OCI-LY7 (cell line): ENCODE data around the gene SEMA4D. TPM values are rescaled to one million over a fixed set of nuclear protein-coding genes. Genes with fewer than 3 reads are reported as not detected.

ENCODE experiments used
- BruUV-seq: library from RNA; stranded (reverse); fragments of 400-500 nt; replicated peaks from 2 replicates; lab custom pipeline; 2021; lab: Mats Ljungman, UMichigan
- CTCF ChIA-PET: fragments of 300-600 bp; sonication (Branson Sonifier 250); formaldehyde crosslinking; loops from one replicate; lab custom pipeline; 2022; ENCODE audit warnings: antibody characterized with exemption; ENCODE audit not compliant: unreplicated experiment; lab: Charles Lee
- POLR2A ChIA-PET: fragments of 300-600 bp; sonication (Branson Sonifier 250); formaldehyde crosslinking; loops from one replicate; lab custom pipeline; 2022; ENCODE audit warnings: antibody characterized with exemption; lab: Charles Lee
- DNase-seq: peaks from one replicate; pipeline ENCODE4 v3.0.0-alpha.2; 2015; ENCODE audit warnings: low spot score
- H2AFZ ChIP-seq: fragments of 200-600 bp; sonication (generic), shearing (Covaris generic); 2 replicates; pipeline ENCODE4 v1.6.1; 2014; ENCODE audit warnings: mild to moderate bottlenecking, antibody characterized with exemption, low read length, moderate library complexity
- H3K27ac ChIP-seq: fragments of 200-600 bp; sonication (generic); 2 replicates; pipeline ENCODE4 v1.5.1; 2014; ENCODE audit warnings: mixed run types, low read depth, mild to moderate bottlenecking, moderate library complexity, low read length, inconsistent platforms; ENCODE audit not compliant: poor library complexity, severe bottlenecking
- H3K36me3 ChIP-seq: fragments of 200-600 bp; sonication (generic); 2 replicates; pipeline ENCODE4 v1.6.1; 2014; ENCODE audit warnings: mild to moderate bottlenecking, antibody characterized with exemption, low read length, moderate library complexity, mixed read lengths; ENCODE audit not compliant: insufficient read depth
- H3K4me1 ChIP-seq: fragments of 200-600 bp; sonication (generic); 2 replicates; pipeline ENCODE4 v1.5.1; 2014; ENCODE audit warnings: mild to moderate bottlenecking, low read length; ENCODE audit not compliant: insufficient read depth, poor library complexity, severe bottlenecking
- H3K4me2 ChIP-seq: fragments of 200-600 bp; sonication (generic); 2 replicates; pipeline ENCODE4 v1.6.1; 2014; ENCODE audit warnings: mild to moderate bottlenecking, low read length
- H3K4me3 ChIP-seq: fragments of 200-600 bp; sonication (generic); 2 replicates; pipeline ENCODE4 v1.5.1; 2014; ENCODE audit warnings: mild to moderate bottlenecking, low read depth, low read length; ENCODE audit not compliant: poor library complexity, severe bottlenecking
- H3K79me2 ChIP-seq: fragments of 200-600 bp; sonication (generic); 2 replicates; pipeline ENCODE4 v1.6.1; 2016; ENCODE audit warnings: low read depth, mild to moderate bottlenecking, low read length, moderate library complexity, mixed read lengths; ENCODE audit not compliant: insufficient read depth
- H3K9me2 ChIP-seq: fragments of 200-600 bp; sonication (generic); 2 replicates; pipeline ENCODE4 v1.6.1; 2016; ENCODE audit warnings: mild to moderate bottlenecking, low read length, mixed read lengths; ENCODE audit not compliant: insufficient read depth
- H3K9me3 ChIP-seq: fragments of 200-600 bp; sonication (generic); 2 replicates; pipeline ENCODE4 v1.6.1; 2014; ENCODE audit warnings: mild to moderate bottlenecking, mixed run types, low read length, mixed read lengths
- H4K20me1 ChIP-seq: fragments of 200-600 bp; sonication (generic); 2 replicates; pipeline ENCODE4 v1.6.1; 2014; ENCODE audit warnings: mild to moderate bottlenecking, antibody characterized with exemption, low read length, moderate library complexity, mixed read lengths; ENCODE audit not compliant: insufficient read depth
- EZH2phosphoT487 ChIP-seq: fragments of 200-600 bp; sonication (generic); IDR thresholded peaks from 2 replicates; pipeline ENCODE4 v1.6.1; 2018; ENCODE audit warnings: low read depth, borderline replicate concordance, mild to moderate bottlenecking, mixed run types, antibody characterized with exemption, low read length, moderate library complexity, mixed read lengths
- intact Hi-C: fragments of 100-400 bp; cut with micrococcal nuclease; formaldehyde crosslinking; loops from one replicate; pipeline ENCODE4 v1.10.0; 2022; ENCODE audit not compliant: unreplicated experiment
- total RNA-seq, 2 experiments: library from RNA; depleted of rRNA in 1 of 2; stranded (reverse); fragments of >200 nt in 1 of 2; shearing (Covaris generic) in 1 of 2; gene quantifications; 2 replicates each; pipeline ENCODE4 v1.2.3, GENCODE V29; 2014 to 2022
- TF ChIP-seq, protein P1 (sequence below): fragments of 200-600 bp; sonication (generic); conservative IDR thresholded peaks from 2 replicates; pipeline ENCODE4 v1.5.1; 2014; ENCODE audit warnings: mild to moderate bottlenecking, antibody characterized with exemption, low read length, moderate library complexity, mixed read lengths

The SEMA4D gene
- total RNA-seq, 2 experiments from 2014 or later = 28.5 to 60.5 TPM

DNA sequence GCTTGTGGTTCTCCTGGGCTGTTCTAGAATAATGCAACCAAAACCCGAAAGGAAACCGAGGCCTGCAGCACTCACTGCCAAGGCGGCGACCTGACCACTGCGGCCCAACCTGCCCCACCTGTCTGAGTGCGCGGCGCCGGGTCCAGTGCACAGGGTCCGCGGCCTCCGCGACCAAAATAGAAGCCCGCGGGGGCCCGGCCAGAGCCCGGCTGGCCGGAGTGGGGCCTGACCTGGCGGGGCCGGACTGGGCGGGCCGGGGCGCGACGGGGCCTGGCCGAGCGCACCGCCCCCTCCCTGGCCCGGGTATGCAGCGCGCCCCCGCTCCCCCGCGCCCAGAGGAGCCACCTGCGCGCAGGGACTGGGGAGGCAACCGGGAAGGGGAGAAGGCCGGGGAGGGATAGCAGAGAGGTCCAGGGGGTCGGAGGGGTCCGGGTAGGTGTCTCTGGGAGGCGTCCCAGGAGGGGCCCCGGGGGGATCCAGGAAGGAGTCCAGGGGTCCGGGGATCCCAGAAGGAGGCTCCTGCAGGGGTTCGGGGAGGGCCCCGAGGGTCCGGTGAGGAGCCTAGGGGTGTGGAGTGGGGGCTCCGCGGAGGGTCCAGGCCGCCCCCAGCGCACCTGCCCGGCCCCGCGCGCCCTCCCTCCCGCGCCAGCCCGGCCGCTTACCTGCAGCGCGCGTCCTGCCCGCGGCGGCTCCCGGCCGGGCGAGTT is 503 bp downstream of the SEMA4D start:
- H3K4me2 ChIP-seq = peak overlapping the region; percentile 71
- H3K4me3 ChIP-seq = peak overlapping the region; percentile 83
- no peak overlapping the region for H3K27ac ChIP-seq

DNA sequence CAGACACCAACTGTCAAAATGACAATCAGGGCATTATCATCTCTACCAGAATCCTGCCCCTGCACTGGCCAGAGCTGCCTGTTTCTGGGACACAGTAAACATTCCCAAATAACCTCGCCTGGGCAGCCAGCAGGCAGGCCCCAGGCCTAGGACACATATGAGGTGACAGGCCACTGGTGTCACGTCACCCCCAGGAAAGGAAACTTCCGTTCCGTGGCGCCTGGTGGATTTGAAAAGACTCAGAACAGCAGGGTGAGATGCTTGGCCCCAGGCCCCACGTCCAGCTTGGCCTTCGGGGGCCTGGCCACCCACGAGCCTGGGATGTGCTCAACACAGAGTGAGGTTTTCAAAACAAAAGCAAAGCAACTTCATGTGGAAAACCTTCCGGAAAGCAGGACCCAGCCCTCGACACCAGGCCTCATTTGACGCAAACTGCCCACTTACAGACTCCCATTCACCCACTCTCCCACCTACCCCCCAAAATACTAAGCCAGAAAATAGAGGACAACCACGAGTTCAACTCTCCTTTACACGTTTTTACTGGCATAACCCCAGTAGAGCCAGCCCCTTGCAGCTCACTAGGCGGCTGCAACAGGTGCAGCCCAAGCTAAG is 1.2 kb downstream of the SEMA4D start:
- BruUV-seq = no TSS peak
- Histone ChIP-seq H3K9me3 (no peaks in the 10 kb centered on the region), H2AFZ (no peak overlapping the region), H3K36me3 (no peaks in the 10 kb centered on the region), H4K20me1 (no peaks in the 10 kb centered on the region; the same call in 1 of the 2 replicates), H3K4me2 (peak overlapping the region; percentile 71), H3K4me1 (peaks cover 39% of the 10 kb centered on the region), H3K27ac (no peak overlapping the region), H3K4me3 (peak overlapping the region; percentile 83), H3K9me2 (no peaks in the 10 kb centered on the region), H3K79me2 (peaks cover 9% of the 10 kb centered on the region; the same call in 1 of the 2 replicates)
- intact Hi-C loops = loop anchor here (2.0 to 5.0 kb wide), 3 partner anchors 52 to 179 kb away; partner anchors contain the start of gene SECISBP2
- TF ChIP-seq EZH2phosphoT487 = no peak
- TF ChIP-seq, protein P1, sequence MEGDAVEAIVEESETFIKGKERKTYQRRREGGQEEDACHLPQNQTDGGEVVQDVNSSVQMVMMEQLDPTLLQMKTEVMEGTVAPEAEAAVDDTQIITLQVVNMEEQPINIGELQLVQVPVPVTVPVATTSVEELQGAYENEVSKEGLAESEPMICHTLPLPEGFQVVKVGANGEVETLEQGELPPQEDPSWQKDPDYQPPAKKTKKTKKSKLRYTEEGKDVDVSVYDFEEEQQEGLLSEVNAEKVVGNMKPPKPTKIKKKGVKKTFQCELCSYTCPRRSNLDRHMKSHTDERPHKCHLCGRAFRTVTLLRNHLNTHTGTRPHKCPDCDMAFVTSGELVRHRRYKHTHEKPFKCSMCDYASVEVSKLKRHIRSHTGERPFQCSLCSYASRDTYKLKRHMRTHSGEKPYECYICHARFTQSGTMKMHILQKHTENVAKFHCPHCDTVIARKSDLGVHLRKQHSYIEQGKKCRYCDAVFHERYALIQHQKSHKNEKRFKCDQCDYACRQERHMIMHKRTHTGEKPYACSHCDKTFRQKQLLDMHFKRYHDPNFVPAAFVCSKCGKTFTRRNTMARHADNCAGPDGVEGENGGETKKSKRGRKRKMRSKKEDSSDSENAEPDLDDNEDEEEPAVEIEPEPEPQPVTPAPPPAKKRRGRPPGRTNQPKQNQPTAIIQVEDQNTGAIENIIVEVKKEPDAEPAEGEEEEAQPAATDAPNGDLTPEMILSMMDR = no peak
- POLR2A ChIA-PET = interaction anchor here (0.6 kb wide), 1 partner anchor 9 kb away, joined by 6 read pairs; no protein-coding TSS in a partner anchor
- DNase-seq = peak; percentile 64
- CTCF ChIA-PET = interaction anchor here (1.1 kb wide), 1 partner anchor 52 kb away, joined by 3 read pairs; no protein-coding TSS in a partner anchor

More for the DNA sequence above, 503 bp downstream of the SEMA4D start:
- intact Hi-C loops = loop anchor here (2.0 to 5.0 kb wide), 3 partner anchors 51 to 180 kb away; partner anchors contain the start of gene SECISBP2
- Histone ChIP-seq H3K79me2 (peaks cover 9% of the 10 kb centered on the region; the same call in 1 of the 2 replicates), H2AFZ (no peak overlapping the region), H3K9me3 (no peaks in the 10 kb centered on the region), H3K9me2 (no peaks in the 10 kb centered on the region), H3K4me1 (peaks cover 46% of the 10 kb centered on the region), H4K20me1 (no peaks in the 10 kb centered on the region; the same call in 1 of the 2 replicates), H3K36me3 (no peaks in the 10 kb centered on the region)
- no peak for DNase-seq
- no TSS peak for BruUV-seq
- no peak for TF ChIP-seq EZH2phosphoT487
- TF ChIP-seq, protein P1 = no peak
- POLR2A ChIA-PET = interaction anchor here (0.6 kb wide), 1 partner anchor 9 kb away, joined by 6 read pairs; no protein-coding TSS in a partner anchor
- CTCF ChIA-PET = interaction anchor here (1.1 kb wide), 1 partner anchor 51 kb away, joined by 3 read pairs; no protein-coding TSS in a partner anchor
